Measurements from ENCODE around the gene NHLRC2. TPM values are rescaled to one million over a fixed set of nuclear protein-coding genes. Genes with fewer than 3 reads are reported as not detected.

NHLRC2 gene
- total and polyA plus RNA-seq, 2 of the 13 experiments (the other 11 are each of a cell fraction or from before 2014, with no cell fraction given), result 7.6 to 12.7 TPM

DNA sequence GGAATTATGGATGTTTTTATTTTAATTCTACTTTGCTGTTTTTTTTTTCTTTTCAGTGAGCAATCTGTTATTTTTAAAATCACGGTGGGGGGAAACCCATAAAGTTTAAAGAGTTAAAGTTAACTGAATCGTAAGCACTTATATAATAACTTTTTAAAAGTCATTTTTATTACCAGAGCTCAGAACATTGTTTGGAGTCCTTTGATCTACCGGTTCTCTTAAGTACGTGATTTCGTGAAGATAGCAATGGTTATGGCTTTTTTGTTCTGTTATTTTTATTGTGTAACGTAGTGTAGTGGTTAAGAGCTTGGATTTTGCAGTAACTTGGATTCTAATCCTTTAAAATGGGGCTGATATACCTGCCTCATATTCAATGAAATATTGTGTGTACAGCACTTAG lies 57.4 kb downstream of the NHLRC2 start (continued):
- TF ChIP-seq, protein P1, sequence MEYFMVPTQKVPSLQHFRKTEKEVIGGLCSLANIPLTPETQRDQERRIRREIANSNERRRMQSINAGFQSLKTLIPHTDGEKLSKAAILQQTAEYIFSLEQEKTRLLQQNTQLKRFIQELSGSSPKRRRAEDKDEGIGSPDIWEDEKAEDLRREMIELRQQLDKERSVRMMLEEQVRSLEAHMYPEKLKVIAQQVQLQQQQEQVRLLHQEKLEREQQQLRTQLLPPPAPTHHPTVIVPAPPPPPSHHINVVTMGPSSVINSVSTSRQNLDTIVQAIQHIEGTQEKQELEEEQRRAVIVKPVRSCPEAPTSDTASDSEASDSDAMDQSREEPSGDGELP (IDR thresholded peaks at IDR 0.05; ENCODE audit: borderline replicate concordance, low read depth), result no peak
- TF ChIP-seq, protein P2, sequence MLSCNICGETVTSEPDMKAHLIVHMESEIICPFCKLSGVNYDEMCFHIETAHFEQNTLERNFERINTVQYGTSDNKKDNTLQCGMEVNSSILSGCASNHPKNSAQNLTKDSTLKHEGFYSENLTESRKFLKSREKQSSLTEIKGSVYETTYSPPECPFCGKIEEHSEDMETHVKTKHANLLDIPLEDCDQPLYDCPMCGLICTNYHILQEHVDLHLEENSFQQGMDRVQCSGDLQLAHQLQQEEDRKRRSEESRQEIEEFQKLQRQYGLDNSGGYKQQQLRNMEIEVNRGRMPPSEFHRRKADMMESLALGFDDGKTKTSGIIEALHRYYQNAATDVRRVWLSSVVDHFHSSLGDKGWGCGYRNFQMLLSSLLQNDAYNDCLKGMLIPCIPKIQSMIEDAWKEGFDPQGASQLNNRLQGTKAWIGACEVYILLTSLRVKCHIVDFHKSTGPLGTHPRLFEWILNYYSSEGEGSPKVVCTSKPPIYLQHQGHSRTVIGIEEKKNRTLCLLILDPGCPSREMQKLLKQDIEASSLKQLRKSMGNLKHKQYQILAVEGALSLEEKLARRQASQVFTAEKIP (CRISPR knock-in tag; IDR thresholded peaks at IDR 0.05; ENCODE audit: borderline replicate concordance), result no peak
- no peak for TF ChIP-seq NONO (IDR thresholded peaks at IDR 0.05)
- no peak for TF ChIP-seq NONO (CRISPR knock-in tag; conservative IDR thresholded peaks at IDR 0.05)
- TF ChIP-seq CHCHD3 (CRISPR knock-in tag; IDR thresholded peaks at IDR 0.05), result no peak
- TF ChIP-seq ARNTL (CRISPR knock-in tag; IDR thresholded peaks at IDR 0.05), result no peak
- TF ChIP-seq SRSF4 (IDR thresholded peaks at IDR 0.05; ENCODE audit: low read depth, low read length, poor library complexity, severe bottlenecking), result no peak
- TF ChIP-seq JDP2 (CRISPR knock-in tag; IDR thresholded peaks at IDR 0.05; ENCODE audit: borderline replicate concordance), result no peak
- no peak for TF ChIP-seq WIZ (CRISPR knock-in tag; IDR thresholded peaks at IDR 0.05)
- TF ChIP-seq ZNF138 (CRISPR knock-in tag; IDR thresholded peaks at IDR 0.05; ENCODE audit: low read depth), result no peak
- TF ChIP-seq NFKB2 (CRISPR knock-in tag; IDR thresholded peaks at IDR 0.05; ENCODE audit: borderline replicate concordance), result no peak
- no peak for TF ChIP-seq ZNF136 (CRISPR knock-in tag; IDR thresholded peaks at IDR 0.05; ENCODE audit: low read depth)
- no peak for TF ChIP-seq KLF12 (CRISPR knock-in tag; IDR thresholded peaks at IDR 0.05; ENCODE audit: borderline replicate concordance)
- TF ChIP-seq, protein P3, sequence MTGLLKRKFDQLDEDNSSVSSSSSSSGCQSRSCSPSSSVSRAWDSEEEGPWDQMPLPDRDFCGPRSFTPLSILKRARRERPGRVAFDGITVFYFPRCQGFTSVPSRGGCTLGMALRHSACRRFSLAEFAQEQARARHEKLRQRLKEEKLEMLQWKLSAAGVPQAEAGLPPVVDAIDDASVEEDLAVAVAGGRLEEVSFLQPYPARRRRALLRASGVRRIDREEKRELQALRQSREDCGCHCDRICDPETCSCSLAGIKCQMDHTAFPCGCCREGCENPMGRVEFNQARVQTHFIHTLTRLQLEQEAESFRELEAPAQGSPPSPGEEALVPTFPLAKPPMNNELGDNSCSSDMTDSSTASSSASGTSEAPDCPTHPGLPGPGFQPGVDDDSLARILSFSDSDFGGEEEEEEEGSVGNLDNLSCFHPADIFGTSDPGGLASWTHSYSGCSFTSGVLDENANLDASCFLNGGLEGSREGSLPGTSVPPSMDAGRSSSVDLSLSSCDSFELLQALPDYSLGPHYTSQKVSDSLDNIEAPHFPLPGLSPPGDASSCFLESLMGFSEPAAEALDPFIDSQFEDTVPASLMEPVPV (CRISPR knock-in tag; IDR thresholded peaks at IDR 0.05), result no peak
